GM19238 (cell line): ENCODE data around the gene MCC.

Source experiments
- DNase-seq: peaks from one replicate; pipeline ENCODE4 v3.0.0; 2011; ENCODE audit warnings: low spot score; ENCODE audit not compliant: insufficient read length

The MCC gene

GRCh38 chr5:113039934-113040285 is 448.3 kb downstream of the MCC start:
- DNase-seq: no peak

GRCh38 chr5:113039229-113039933 is 448.9 kb downstream of the MCC start:
- no peak for DNase-seq

GRCh38 chr5:113038714-113039113 is 449.5 kb downstream of the MCC start:
- no peak for DNase-seq

- no peak for DNase-seq
Measured at GRCh38 chr5:113038136-113038535, 450.1 kb downstream of the MCC start.

- DNase-seq: no peak
Measured at GRCh38 chr5:113036826-113037225, 451.4 kb downstream of the MCC start.

- DNase-seq: no peak
Measured at GRCh38 chr5:113036321-113036720, 451.9 kb downstream of the MCC start.

- no peak for DNase-seq
Measured at GRCh38 chr5:113035096-113035495, 453.2 kb downstream of the MCC start.

GRCh38 chr5:113034182-113034773 is 454.0 kb downstream of the MCC start:
- no peak for DNase-seq

- DNase-seq: no peak
Measured at GRCh38 chr5:113031557-113031956, 456.7 kb downstream of the MCC start.

GRCh38 chr5:113031104-113031503 is 457.1 kb downstream of the MCC start:
- no peak for DNase-seq

- DNase-seq: no peak
Measured at GRCh38 chr5:113029614-113030013, 458.6 kb downstream of the MCC start.

GRCh38 chr5:113027431-113027830 is 460.8 kb downstream of the MCC start:
- no peak for DNase-seq

- no peak for DNase-seq
Measured at GRCh38 chr5:113027015-113027414, 461.2 kb downstream of the MCC start.

- DNase-seq: no peak
Measured at GRCh38 chr5:113026211-113026610, 462.0 kb downstream of the MCC start.

GRCh38 chr5:113025596-113025995 is 462.7 kb downstream of the MCC start:
- no peak for DNase-seq

- DNase-seq: no peak
Measured at GRCh38 chr5:113024076-113024697, 464.1 kb downstream of the MCC start.

- no peak for DNase-seq
Measured at GRCh38 chr5:113022661-113023060, 465.6 kb downstream of the MCC start.

GRCh38 chr5:113020461-113021273 is 467.6 kb downstream of the MCC start:
- no peak for DNase-seq

- DNase-seq: no peak
Measured at GRCh38 chr5:113017881-113018635, 470.2 kb downstream of the MCC start.

- DNase-seq: no peak
Measured at GRCh38 chr5:113005454-113005853, 482.8 kb downstream of the MCC start.

GRCh38 chr5:113003763-113004162 is 484.5 kb downstream of the MCC start:
- no peak for DNase-seq
